Caco-2 (cell line): ENCODE results near the gene SLC10A3. TPM values are rescaled to one million over a fixed set of nuclear protein-coding genes. Genes with fewer than 3 reads are reported as not detected.

Experiments
- BruUV-seq: library from RNA; stranded (reverse); fragments of 400-500 nt; replicated peaks from 2 replicates; lab custom pipeline; 2021; lab: Mats Ljungman, UMichigan
- CTCF ChIA-PET: fragments of 300-600 bp; sonication (Branson Sonifier 250); formaldehyde crosslinking; loops from one replicate; lab custom pipeline; 2022; ENCODE audit warnings: antibody characterized with exemption; lab: Charles Lee
- POLR2A ChIA-PET: fragments of 300-600 bp; sonication (Branson Sonifier 250); formaldehyde crosslinking; loops from one replicate; lab custom pipeline; 2022; ENCODE audit warnings: antibody characterized with exemption; lab: Charles Lee
- DNase-seq, 2 experiments: peaks; one replicate each; pipeline versions ENCODE4 v3.0.0 to v3.0.0-alpha.2; 2020 to 2022
- H3K27me3 ChIP-seq: replicated peaks from 2 replicates; pipeline ENCODE4 v1.6.0; 2011; ENCODE audit warnings: low read length; ENCODE audit not compliant: control insufficient read depth, insufficient read depth
- H3K36me3 ChIP-seq: 2 replicates; pipeline ENCODE4 v1.5.1; 2011; ENCODE audit warnings: low read length; ENCODE audit not compliant: control insufficient read depth, insufficient read depth
- H3K4me1 ChIP-seq: fragments of 250-450 bp; sonication (Bioruptor Pico); 2 replicates; pipeline ENCODE4 v1.5.1; 2020; ENCODE audit warnings: mild to moderate bottlenecking
- H3K4me3 ChIP-seq: 2 replicates; pipeline ENCODE4 v1.5.1; 2011; ENCODE audit warnings: low read depth, mild to moderate bottlenecking, control low read depth, low read length
- H3K9me3 ChIP-seq: fragments of 250-450 bp; sonication (Bioruptor Pico); 2 replicates; pipeline ENCODE4 v1.5.1; 2020; ENCODE audit warnings: mild to moderate bottlenecking, moderate library complexity
- H3K27ac Mint-ChIP-seq: one replicate; pipeline ENCODE4 v1.8.0; 2022; ENCODE audit warnings: mixed read lengths; ENCODE audit not compliant: unreplicated experiment
- H3K27me3 Mint-ChIP-seq: one replicate; pipeline ENCODE4 v1.8.0; 2022; ENCODE audit warnings: mixed read lengths; ENCODE audit not compliant: insufficient read depth, unreplicated experiment
- H3K36me3 Mint-ChIP-seq: one replicate; pipeline ENCODE4 v1.8.0; 2022; ENCODE audit warnings: mild to moderate bottlenecking, mixed read lengths; ENCODE audit not compliant: insufficient read depth, unreplicated experiment
- H3K4me1 Mint-ChIP-seq: one replicate; pipeline ENCODE4 v1.8.0; 2022; ENCODE audit warnings: low read depth, mixed read lengths; ENCODE audit not compliant: unreplicated experiment
- H3K4me3 Mint-ChIP-seq: one replicate; pipeline ENCODE4 v1.8.0; 2022; ENCODE audit warnings: mild to moderate bottlenecking, moderate library complexity, mixed read lengths; ENCODE audit not compliant: unreplicated experiment
- H3K9me3 Mint-ChIP-seq: one replicate; pipeline ENCODE4 v1.8.0; 2022; ENCODE audit warnings: mixed read lengths; ENCODE audit not compliant: unreplicated experiment
- intact Hi-C: fragments of 100-400 bp; cut with micrococcal nuclease; formaldehyde crosslinking; loops from one replicate; pipeline ENCODE4 v1.10.0; 2022; ENCODE audit not compliant: unreplicated experiment
- total RNA-seq: library from RNA; stranded (reverse); gene quantifications from 2 replicates; pipeline ENCODE4 v1.2.3, GENCODE V29; 2022
- TF ChIP-seq, protein P1 (sequence below), 2 experiments: fragments of 200-600 bp in 1 of 2; IDR thresholded peaks; 1 replicate in 1 of 2; 2 replicates in 1 of 2; pipeline versions ENCODE4 v1.5.1 to v1.8.0; 2011 to 2022; ENCODE audit warnings: antibody characterized with exemption in 1 of 2, control low read depth in 1 of 2, inconsistent platforms in 1 of 2, low read depth in 1 of 2, low read length in 1 of 2, mild to moderate bottlenecking in 1 of 2, moderate library complexity in 1 of 2; ENCODE audit not compliant: insufficient read depth in 1 of 2, severe bottlenecking in 1 of 2, unreplicated experiment in 1 of 2

SLC10A3 gene
- total RNA-seq, 1 experiment from 2014 or later = 22.5 TPM

DNA sequence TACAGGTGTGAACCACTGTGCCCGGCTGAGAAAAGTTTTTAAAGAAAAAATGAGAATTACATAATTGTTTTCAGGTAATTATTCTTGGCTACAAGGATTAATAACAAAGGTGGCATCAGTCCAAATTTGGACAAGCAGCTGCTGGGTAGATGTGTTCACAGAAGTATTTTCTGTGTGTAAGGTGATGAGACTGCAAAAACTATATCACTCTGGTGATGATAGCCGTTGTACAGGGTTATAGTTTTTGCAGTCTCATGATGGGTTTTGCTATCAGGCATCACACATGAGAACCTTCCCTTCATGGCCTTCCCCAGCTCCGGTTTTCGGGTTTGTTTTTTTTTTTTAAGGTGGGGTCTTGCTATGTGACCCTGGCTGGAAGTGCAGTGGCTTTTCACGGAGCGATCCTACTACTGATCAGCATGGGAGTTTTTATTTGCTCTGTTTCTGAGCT lies 5.1 kb upstream of the SLC10A3 start:
- no TSS peak for BruUV-seq
- POLR2A ChIA-PET = no interaction called here

DNA sequence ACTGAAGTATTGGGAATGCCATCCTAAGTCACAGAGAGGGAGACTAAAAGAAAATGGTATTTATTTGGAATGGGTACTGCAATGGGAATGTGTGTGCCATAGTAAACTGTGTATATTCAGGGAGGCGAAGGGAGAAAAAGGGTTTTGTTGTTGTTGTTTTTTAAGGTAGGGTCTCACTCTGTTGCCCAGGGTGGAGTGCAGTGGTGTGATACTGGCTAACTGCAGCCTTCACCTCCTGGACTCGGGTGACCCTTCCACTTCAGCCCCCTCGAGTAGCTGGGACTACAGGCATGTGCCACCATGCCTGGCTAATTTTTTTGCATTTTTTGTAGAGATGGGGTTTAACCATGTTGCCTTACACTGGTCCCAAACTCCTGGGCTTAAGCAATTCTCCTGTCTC lies 4.3 kb upstream of the SLC10A3 start:
- Mint-ChIP-seq H3K9me3 (no peaks in the 10 kb centered on the region), H3K36me3 (peaks cover 2% of the 10 kb centered on the region), H3K4me1 (peaks cover 6% of the 10 kb centered on the region), H3K4me3 (no peak overlapping the region), H3K27me3 (no peaks in the 10 kb centered on the region), H3K27ac (no peak overlapping the region)
- POLR2A ChIA-PET = no interaction called here
- H3K4me3 ChIP-seq = no peak overlapping the region
- intact Hi-C loops = no loop called here
- H3K27me3 ChIP-seq = no peaks in the 10 kb centered on the region
- H3K9me3 ChIP-seq = no peaks in the 10 kb centered on the region
- H3K36me3 ChIP-seq = no peaks in the 10 kb centered on the region
- TF ChIP-seq, protein P1, sequence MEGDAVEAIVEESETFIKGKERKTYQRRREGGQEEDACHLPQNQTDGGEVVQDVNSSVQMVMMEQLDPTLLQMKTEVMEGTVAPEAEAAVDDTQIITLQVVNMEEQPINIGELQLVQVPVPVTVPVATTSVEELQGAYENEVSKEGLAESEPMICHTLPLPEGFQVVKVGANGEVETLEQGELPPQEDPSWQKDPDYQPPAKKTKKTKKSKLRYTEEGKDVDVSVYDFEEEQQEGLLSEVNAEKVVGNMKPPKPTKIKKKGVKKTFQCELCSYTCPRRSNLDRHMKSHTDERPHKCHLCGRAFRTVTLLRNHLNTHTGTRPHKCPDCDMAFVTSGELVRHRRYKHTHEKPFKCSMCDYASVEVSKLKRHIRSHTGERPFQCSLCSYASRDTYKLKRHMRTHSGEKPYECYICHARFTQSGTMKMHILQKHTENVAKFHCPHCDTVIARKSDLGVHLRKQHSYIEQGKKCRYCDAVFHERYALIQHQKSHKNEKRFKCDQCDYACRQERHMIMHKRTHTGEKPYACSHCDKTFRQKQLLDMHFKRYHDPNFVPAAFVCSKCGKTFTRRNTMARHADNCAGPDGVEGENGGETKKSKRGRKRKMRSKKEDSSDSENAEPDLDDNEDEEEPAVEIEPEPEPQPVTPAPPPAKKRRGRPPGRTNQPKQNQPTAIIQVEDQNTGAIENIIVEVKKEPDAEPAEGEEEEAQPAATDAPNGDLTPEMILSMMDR (IDR thresholded peaks at IDR 0.05; ENCODE audit: insufficient read depth in 1 of 2, low read depth in 1 of 2, low read length in 1 of 2, severe bottlenecking in 1 of 2, unreplicated experiment in 1 of 2) = no peak
- no peaks in the 10 kb centered on the region for H3K4me1 ChIP-seq
- CTCF ChIA-PET = no interaction called here
- no TSS peak for BruUV-seq
- no peak for DNase-seq

More for the DNA sequence above, 5.1 kb upstream of the SLC10A3 start:
- no peaks in the 10 kb centered on the region for H3K27me3 Mint-ChIP-seq
- H3K9me3 ChIP-seq = no peaks in the 10 kb centered on the region
- no peak overlapping the region for H3K4me3 Mint-ChIP-seq
- peaks cover 6% of the 10 kb centered on the region for H3K4me1 Mint-ChIP-seq
- H3K9me3 Mint-ChIP-seq = no peaks in the 10 kb centered on the region
- CTCF ChIA-PET = no interaction called here
- intact Hi-C loops = no loop called here
- no peak overlapping the region for H3K4me3 ChIP-seq
- no peaks in the 10 kb centered on the region for H3K27me3 ChIP-seq
- no peak for DNase-seq
- TF ChIP-seq, protein P1 (IDR thresholded peaks at IDR 0.05; ENCODE audit: insufficient read depth in 1 of 2, low read depth in 1 of 2, low read length in 1 of 2, severe bottlenecking in 1 of 2, unreplicated experiment in 1 of 2) = no peak
- H3K27ac Mint-ChIP-seq = no peak overlapping the region
- no peaks in the 10 kb centered on the region for H3K4me1 ChIP-seq
- no peaks in the 10 kb centered on the region for H3K36me3 ChIP-seq
- H3K36me3 Mint-ChIP-seq = no peaks in the 10 kb centered on the region

DNA sequence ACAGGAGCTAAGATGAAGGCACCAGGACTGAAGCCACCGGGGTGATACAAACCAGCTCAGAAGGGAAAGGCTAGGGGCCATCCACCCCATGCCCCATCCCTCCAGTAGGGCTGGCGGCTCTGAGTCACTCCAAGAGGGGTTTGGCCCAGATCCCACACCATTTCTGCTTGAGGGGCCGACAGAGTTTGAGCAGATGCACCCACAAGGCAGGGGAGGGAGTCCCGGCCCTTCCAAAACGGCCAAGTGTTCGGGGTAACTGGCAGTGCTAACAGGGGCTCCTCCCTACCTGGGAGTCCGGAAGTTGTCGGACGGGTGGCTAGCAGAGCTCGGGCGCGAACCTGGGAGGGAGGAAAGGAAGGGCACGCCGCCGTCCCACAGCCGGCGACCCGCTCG lies 412 bp downstream of the SLC10A3 start:
- Mint-ChIP-seq H3K27me3 (no peaks in the 10 kb centered on the region), H3K4me3 (peak overlapping the region; percentile 73), H3K27ac (peak overlapping the region; percentile 92), H3K36me3 (peaks cover 5% of the 10 kb centered on the region), H3K9me3 (no peaks in the 10 kb centered on the region), H3K4me1 (peaks cover 6% of the 10 kb centered on the region)
- Histone ChIP-seq H3K4me3 (peak overlapping the region; percentile 57), H3K9me3 (no peaks in the 10 kb centered on the region), H3K27me3 (no peaks in the 10 kb centered on the region), H3K36me3 (0 out of 2 replicates have a peak, but pooled peaks cover under 1% of the 10 kb centered on the region), H3K4me1 (peaks cover 4% of the 10 kb centered on the region; the same call in 1 of the 2 replicates)
- peak in 1 of 2 experiments; percentile 5 for DNase-seq
- POLR2A ChIA-PET = interaction anchor here (0.5 to 1.9 kb wide), 15 partner anchors 9 to 316 kb away, joined by 3 to 16 read pairs (median 4); partner anchors contain the start of genes EMD, FAM3A, FAM50A and IKBKG
- CTCF ChIA-PET = interaction anchor here (0.7 to 1.7 kb wide), 6 partner anchors 11 to 117 kb away, joined by 3 to 7 read pairs (median 4); partner anchors contain the start of genes DNASE1L1, FAM3A and LAGE3
- intact Hi-C loops = loop anchor here (1.0 to 2.0 kb wide), 2 partner anchors 26 to 45 kb away; partner anchors contain the start of gene FAM3A
- BruUV-seq = no TSS peak
- TF ChIP-seq, protein P1 (IDR thresholded peaks at IDR 0.05; ENCODE audit: insufficient read depth in 1 of 2, low read depth in 1 of 2, low read length in 1 of 2, severe bottlenecking in 1 of 2, unreplicated experiment in 1 of 2) = no peak
